Measurements from ENCODE around the gene PRKCA. TPM values are rescaled to one million over a fixed set of nuclear protein-coding genes. Genes with fewer than 3 reads are reported as not detected.

PRKCA gene
- total and polyA plus RNA-seq, 9 of the 15 experiments (the other 6 are each of a cell fraction or from before 2014, with no cell fraction given), result 3.2 to 33.0 (median 17.8) TPM

DNA sequence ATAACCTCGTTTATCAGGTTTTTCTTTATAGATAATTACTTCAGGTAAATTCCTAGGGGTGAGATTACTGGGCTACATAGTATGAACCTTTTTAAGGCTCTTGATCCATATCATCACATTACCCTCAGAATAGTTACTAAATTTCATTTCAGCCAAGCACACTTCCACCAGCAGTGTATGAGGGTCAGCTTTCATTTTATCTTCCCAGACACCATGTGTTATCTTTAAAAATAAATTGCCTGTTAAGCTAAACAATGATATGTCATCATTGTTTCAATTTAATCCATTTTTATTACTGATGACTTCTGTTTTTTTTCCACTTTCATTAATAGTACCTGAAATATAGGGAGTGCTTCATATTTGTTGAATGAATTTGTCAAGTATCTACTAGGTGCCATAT lies 33.4 kb downstream of the PRKCA start:
- Histone ChIP-seq H3K27me3 (ENCODE audit: control insufficient read depth in 2 of 2, insufficient read depth in 2 of 2, low read length in 2 of 2) (no peaks in the 10 kb centered on the region), H3K79me2 (ENCODE audit: control insufficient read depth, insufficient read depth, low read length) (peaks cover 67% of the 10 kb centered on the region), H3K9me1 (ENCODE audit: control insufficient read depth, insufficient read depth, low read length) (no peaks in the 10 kb centered on the region), H2AFZ (ENCODE audit: low read depth, low read length) (no peak overlapping the region), H3K27ac (ENCODE audit: extremely low read depth, low read depth, low read length) (no peak overlapping the region), H3K9ac (ENCODE audit: insufficient read depth in 1 of 2, low read depth in 2 of 2, low read length in 2 of 2) (no peak overlapping the region), H3K9me3 (replicated peaks; ENCODE audit: control insufficient read depth, insufficient read depth, low read depth, low read length) (no peaks in the 10 kb centered on the region), H3K4me3 (no peak overlapping the region), H3K36me3 (ENCODE audit: control insufficient read depth, insufficient read depth, low read length) (peaks cover 4% of the 10 kb centered on the region; the same call in 1 of the 3 replicates), H3K4me1 (replicated peaks in 1 of 2; ENCODE audit: control insufficient read depth in 2 of 2, insufficient read depth in 2 of 2, low read length in 2 of 2) (peaks cover 12 to 34% of the 10 kb centered on the region in 2 experiments), H4K20me1 (replicated peaks; ENCODE audit: control insufficient read depth, insufficient read depth, low read length) (no peaks in the 10 kb centered on the region; the same call in 1 of the 2 replicates), H3K4me2 (ENCODE audit: insufficient read depth, low read length) (no peak overlapping the region)
- intact Hi-C loops (cut with micrococcal nuclease), result no loop called here
- in situ Hi-C loops (cut with MboI), result no loop called here
- WGBS (ENCODE audit: insufficient coverage, low coverage, missing lambda C conversion rate), result 38% methylated on average over 1 of the region's 1 CpG
- POLR2A ChIA-PET, result no interaction called here
- DNase-seq (ENCODE audit: extremely low read depth in 1 of 4, low spot score in 3 of 4) (no peak), FAIRE-seq (no peak), ATAC-seq (no peak)
- BruUV-seq (replicated peaks), result no TSS peak
- peak; percentile 26; the same call in 1 of the 2 replicates for TF ChIP-seq POLR2H (tag; IDR thresholded peaks at IDR 0.05; ENCODE audit: low read depth)
- TF ChIP-seq EGR1 (conservative IDR thresholded peaks at IDR 0.05), result no peak
- CTCF ChIA-PET (ENCODE audit: low intra/inter-chr PET ratio), result no interaction called here

DNA sequence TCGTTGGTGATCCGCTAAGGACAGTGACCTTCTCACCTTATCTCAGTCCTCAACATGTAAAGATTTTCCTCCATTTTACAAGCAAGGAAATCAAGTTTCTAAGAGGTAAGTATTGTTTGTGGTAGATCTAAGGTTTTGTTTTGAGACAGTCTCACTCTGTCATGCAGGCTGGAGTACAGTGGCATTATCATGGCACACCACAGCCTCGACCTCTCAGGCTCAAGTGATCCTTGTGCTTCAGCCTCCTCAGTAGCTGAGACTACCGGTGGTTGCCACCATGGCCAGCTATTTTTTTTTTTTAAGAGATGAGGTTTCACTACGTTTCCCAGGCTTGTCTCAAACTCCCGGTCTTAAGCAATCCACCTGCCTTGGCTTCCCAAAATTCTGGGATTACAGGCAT lies 34.9 kb downstream of the PRKCA start:
- Histone ChIP-seq H4K20me1 (replicated peaks; ENCODE audit: control insufficient read depth, insufficient read depth, low read length) (no peaks in the 10 kb centered on the region), H2AFZ (ENCODE audit: low read depth, low read length) (no peak overlapping the region), H3K4me2 (ENCODE audit: insufficient read depth, low read length) (no peak overlapping the region), H3K9ac (ENCODE audit: insufficient read depth in 1 of 2, low read depth in 2 of 2, low read length in 2 of 2) (no peak overlapping the region), H3K27ac (ENCODE audit: extremely low read depth, low read depth, low read length) (no peak overlapping the region), H3K9me3 (replicated peaks; ENCODE audit: control insufficient read depth, insufficient read depth, low read depth, low read length) (no peaks in the 10 kb centered on the region), H3K36me3 (ENCODE audit: control insufficient read depth, insufficient read depth, low read length) (peaks cover 4% of the 10 kb centered on the region; the same call in 1 of the 3 replicates), H3K79me2 (ENCODE audit: control insufficient read depth, insufficient read depth, low read length) (peaks cover 66% of the 10 kb centered on the region), H3K4me1 (replicated peaks in 1 of 2; ENCODE audit: control insufficient read depth in 2 of 2, insufficient read depth in 2 of 2, low read length in 2 of 2) (peaks cover 5 to 23% of the 10 kb centered on the region in 2 experiments; a peak in 4 of 5 replicates), H3K4me3 (no peak overlapping the region), H3K27me3 (ENCODE audit: control insufficient read depth in 2 of 2, insufficient read depth in 2 of 2, low read length in 2 of 2) (no peaks in the 10 kb centered on the region), H3K9me1 (ENCODE audit: control insufficient read depth, insufficient read depth, low read length) (no peaks in the 10 kb centered on the region)
- no TSS peak for BruUV-seq (replicated peaks)
- ChIA-PET POLR2A (interaction anchor here (0.6 to 1.0 kb wide), 2 partner anchors 13 to 97 kb away, joined by 3 read pairs; no protein-coding TSS in a partner anchor), CTCF (ENCODE audit: low intra/inter-chr PET ratio) (no interaction called here)
- 26% methylated on average over 6 of the region's 6 CpGs for WGBS (ENCODE audit: insufficient coverage, low coverage, missing lambda C conversion rate)
- intact Hi-C loops (cut with micrococcal nuclease), result no loop called here
- peak; percentile 38; the same call in 1 of the 3 replicates for ATAC-seq
- DNase-seq (ENCODE audit: extremely low read depth in 1 of 4, low spot score in 3 of 4), result no peak
- in situ Hi-C loops (cut with MboI), result no loop called here
- no peak for TF ChIP-seq ZFX (CRISPR knock-in tag; IDR thresholded peaks at IDR 0.05)
- TF ChIP-seq HDAC1 (IDR thresholded peaks at IDR 0.05), result peak in 1 of 2 experiments; percentile 20; a peak in 1 of 4 replicates
- TF ChIP-seq ZNF23 (CRISPR knock-in tag; IDR thresholded peaks at IDR 0.05), result no peak
- no peak for TF ChIP-seq GATAD2A (IDR thresholded peaks at IDR 0.05)
- no peak for TF ChIP-seq BACH1 (tag; IDR thresholded peaks at IDR 0.05)
- no peak for TF ChIP-seq MCM7 (IDR thresholded peaks at IDR 0.05)
- TF ChIP-seq TFAM (CRISPR knock-in tag; conservative IDR thresholded peaks at IDR 0.05), result no peak
- no peak for TF ChIP-seq CBFA2T2 (conservative IDR thresholded peaks at IDR 0.05)
- TF ChIP-seq CBFA2T3 (IDR thresholded peaks at IDR 0.05), result peak; percentile 46
- TF ChIP-seq TAL1 (IDR thresholded peaks at IDR 0.05), result no peak
- TF ChIP-seq SP1 (CRISPR knock-in tag; IDR thresholded peaks at IDR 0.05), result no peak
- TF ChIP-seq NFYB (IDR thresholded peaks at IDR 0.05; ENCODE audit: extremely low read depth, insufficient read length), result no peak
- TF ChIP-seq KDM1A (IDR thresholded peaks at IDR 0.05), result peak; percentile 35 to 64; a peak in 2 of 4 replicates
- no peak for TF ChIP-seq TRIM24 (IDR thresholded peaks at IDR 0.05)
- no peak for TF ChIP-seq NR2C1 (IDR thresholded peaks at IDR 0.05)
- no peak for TF ChIP-seq NR2C1 (tag; IDR thresholded peaks at IDR 0.05)
- no peak for FAIRE-seq

Data from K562 (cell line).